ENCODE results near the gene CKB.

Gene CKB

GRCh38 chr14:103549361-103550311 lies 27.0 kb upstream of the CKB start:
- DNase-seq (ENCODE audit: low spot score), result no peak

- DNase-seq (ENCODE audit: low spot score), result no peak
Measured at GRCh38 chr14:103548463-103549351, 26.1 kb upstream of the CKB start.

GRCh38 chr14:103547941-103548462 lies 25.4 kb upstream of the CKB start:
- DNase-seq (ENCODE audit: low spot score), result no peak

GRCh38 chr14:103547455-103547940 lies 24.9 kb upstream of the CKB start:
- DNase-seq (ENCODE audit: low spot score), result no peak

- DNase-seq (ENCODE audit: low spot score), result peak; percentile 80
Measured at GRCh38 chr14:103546652-103547454, 24.2 kb upstream of the CKB start.

- DNase-seq (ENCODE audit: low spot score), result no peak
Measured at GRCh38 chr14:103545915-103546651, 23.5 kb upstream of the CKB start.

- DNase-seq (ENCODE audit: low spot score), result no peak
Measured at GRCh38 chr14:103545219-103545914, 22.7 kb upstream of the CKB start.

- DNase-seq (ENCODE audit: low spot score), result no peak
Measured at GRCh38 chr14:103544388-103545218, 22.0 kb upstream of the CKB start.

- DNase-seq (ENCODE audit: low spot score), result no peak
Measured at GRCh38 chr14:103543721-103544387, 21.2 kb upstream of the CKB start.

GRCh38 chr14:103543140-103543539 lies 20.5 kb upstream of the CKB start:
- no peak for DNase-seq (ENCODE audit: low spot score)

- DNase-seq (ENCODE audit: low spot score), result no peak
Measured at GRCh38 chr14:103542605-103543088, 20.0 kb upstream of the CKB start.

GRCh38 chr14:103541709-103542604 lies 19.3 kb upstream of the CKB start:
- no peak for DNase-seq (ENCODE audit: low spot score)

GRCh38 chr14:103540821-103541708 lies 18.4 kb upstream of the CKB start:
- DNase-seq (ENCODE audit: low spot score), result no peak

- no peak for DNase-seq (ENCODE audit: low spot score)
Measured at GRCh38 chr14:103539056-103539825, 16.6 kb upstream of the CKB start.

GRCh38 chr14:103538291-103539055 lies 15.8 kb upstream of the CKB start:
- no peak for DNase-seq (ENCODE audit: low spot score)

All from hepatic stellate cell (primary cell).